GM21423 (cell line): ENCODE results near the gene PM20D2.

Experiments used
- ATAC-seq: cut with Tn5 transposase; IDR thresholded peaks from one replicate; pipeline ENCODE4 v1.9.1; 2021; ENCODE audit warnings: mild to moderate bottlenecking, moderate library complexity; ENCODE audit not compliant: unreplicated experiment

Gene PM20D2

GRCh38 chr6:89199579-89199978 is 53.7 kb downstream of the PM20D2 start:
- ATAC-seq = no peak

GRCh38 chr6:89200706-89201215 is 54.9 kb downstream of the PM20D2 start:
- ATAC-seq = no peak

GRCh38 chr6:89204096-89204495 is 58.2 kb downstream of the PM20D2 start:
- no peak for ATAC-seq

GRCh38 chr6:89205819-89206218 is 60.0 kb downstream of the PM20D2 start:
- ATAC-seq = no peak

GRCh38 chr6:89208551-89208950 is 62.7 kb downstream of the PM20D2 start:
- no peak for ATAC-seq

- no peak for ATAC-seq
Measured at GRCh38 chr6:89209457-89209856, 63.6 kb downstream of the PM20D2 start.

- no peak for ATAC-seq
Measured at GRCh38 chr6:89212472-89212871, 66.6 kb downstream of the PM20D2 start.

- ATAC-seq = no peak
Measured at GRCh38 chr6:89214197-89214596, 68.3 kb downstream of the PM20D2 start.
